GM12872 (cell line): ENCODE data around the gene VPS37C.

Experiments
- TF ChIP-seq, protein P1 (sequence below): IDR thresholded peaks from 3 replicates; pipeline ENCODE4 v1.5.1; 2011; ENCODE audit warnings: low read depth, mild to moderate bottlenecking, low read length, moderate library complexity; ENCODE audit not compliant: insufficient read depth

The VPS37C gene

DNA sequence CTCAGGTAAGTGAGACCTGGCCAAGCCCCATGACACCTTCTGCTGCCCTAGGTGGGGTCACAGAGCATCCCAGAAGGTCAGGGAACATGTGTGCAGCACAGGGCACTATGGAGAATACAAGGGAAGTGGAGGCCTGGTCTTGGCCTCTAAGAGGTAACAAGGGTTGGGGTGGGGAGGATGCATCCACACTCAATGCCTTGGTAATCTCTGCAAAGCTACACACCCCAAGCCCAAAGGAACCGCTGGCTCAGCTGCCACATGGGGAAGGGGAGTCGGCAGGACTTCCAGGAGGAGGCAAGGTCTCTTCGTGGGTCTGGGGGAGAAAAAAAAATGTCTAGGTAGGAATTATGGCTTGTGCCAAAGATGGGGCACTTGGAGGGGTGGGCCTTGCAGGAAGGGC lies 41.7 kb downstream of the VPS37C start:
- TF ChIP-seq, protein P1, sequence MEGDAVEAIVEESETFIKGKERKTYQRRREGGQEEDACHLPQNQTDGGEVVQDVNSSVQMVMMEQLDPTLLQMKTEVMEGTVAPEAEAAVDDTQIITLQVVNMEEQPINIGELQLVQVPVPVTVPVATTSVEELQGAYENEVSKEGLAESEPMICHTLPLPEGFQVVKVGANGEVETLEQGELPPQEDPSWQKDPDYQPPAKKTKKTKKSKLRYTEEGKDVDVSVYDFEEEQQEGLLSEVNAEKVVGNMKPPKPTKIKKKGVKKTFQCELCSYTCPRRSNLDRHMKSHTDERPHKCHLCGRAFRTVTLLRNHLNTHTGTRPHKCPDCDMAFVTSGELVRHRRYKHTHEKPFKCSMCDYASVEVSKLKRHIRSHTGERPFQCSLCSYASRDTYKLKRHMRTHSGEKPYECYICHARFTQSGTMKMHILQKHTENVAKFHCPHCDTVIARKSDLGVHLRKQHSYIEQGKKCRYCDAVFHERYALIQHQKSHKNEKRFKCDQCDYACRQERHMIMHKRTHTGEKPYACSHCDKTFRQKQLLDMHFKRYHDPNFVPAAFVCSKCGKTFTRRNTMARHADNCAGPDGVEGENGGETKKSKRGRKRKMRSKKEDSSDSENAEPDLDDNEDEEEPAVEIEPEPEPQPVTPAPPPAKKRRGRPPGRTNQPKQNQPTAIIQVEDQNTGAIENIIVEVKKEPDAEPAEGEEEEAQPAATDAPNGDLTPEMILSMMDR = no peak

DNA sequence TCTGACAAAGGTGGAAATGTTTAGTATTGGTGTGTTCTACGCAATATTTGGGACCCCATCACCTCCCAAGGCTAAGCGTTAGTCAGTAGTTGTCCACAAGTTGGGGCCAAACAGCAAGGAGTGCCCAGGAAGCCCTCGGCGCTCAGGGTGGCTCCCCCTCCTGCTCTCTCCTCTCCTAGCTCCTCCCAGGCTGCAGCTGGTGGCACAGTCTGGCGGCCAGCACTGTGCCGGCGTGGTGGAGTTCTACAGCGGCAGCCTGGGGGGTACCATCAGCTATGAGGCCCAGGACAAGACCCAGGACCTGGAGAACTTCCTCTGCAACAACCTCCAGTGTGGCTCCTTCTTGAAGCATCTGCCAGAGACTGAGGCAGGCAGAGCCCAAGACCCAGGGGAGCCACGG lies 42.2 kb downstream of the VPS37C start:
- TF ChIP-seq, protein P1 = no peak

DNA sequence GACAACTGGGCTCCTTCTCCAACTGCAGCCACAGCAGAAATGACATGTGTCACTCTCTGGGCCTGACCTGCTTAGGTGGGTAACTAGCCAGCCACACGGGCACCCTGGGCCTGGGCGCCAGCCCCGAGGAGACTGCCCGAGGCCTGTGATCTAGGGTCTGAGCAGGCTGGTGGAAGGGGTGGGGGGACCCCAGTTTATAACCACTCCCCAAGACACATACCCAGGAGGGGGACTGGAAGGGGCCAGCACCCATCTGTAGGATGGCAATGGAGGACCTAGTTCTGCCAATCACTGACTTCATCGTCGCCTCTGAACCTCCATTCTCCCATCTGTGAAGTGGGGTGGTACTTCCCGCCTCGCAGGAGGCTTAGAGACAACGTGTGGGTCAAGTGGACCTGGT lies 42.8 kb downstream of the VPS37C start:
- TF ChIP-seq, protein P1 = no peak

DNA sequence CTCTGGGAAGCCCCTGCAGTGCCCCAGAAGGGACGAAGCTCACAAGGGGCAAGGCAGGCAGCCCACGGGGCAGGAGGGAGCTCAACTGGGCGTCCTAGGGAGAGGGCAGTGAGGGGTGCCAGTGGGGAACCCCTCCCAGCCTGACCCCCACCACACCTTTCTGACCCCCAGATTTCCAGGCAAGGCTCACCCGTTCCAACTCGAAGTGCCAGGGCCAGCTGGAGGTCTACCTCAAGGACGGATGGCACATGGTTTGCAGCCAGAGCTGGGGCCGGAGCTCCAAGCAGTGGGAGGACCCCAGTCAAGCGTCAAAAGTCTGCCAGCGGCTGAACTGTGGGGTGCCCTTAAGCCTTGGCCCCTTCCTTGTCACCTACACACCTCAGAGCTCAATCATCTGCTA lies 43.2 kb downstream of the VPS37C start:
- TF ChIP-seq, protein P1 = no peak

DNA sequence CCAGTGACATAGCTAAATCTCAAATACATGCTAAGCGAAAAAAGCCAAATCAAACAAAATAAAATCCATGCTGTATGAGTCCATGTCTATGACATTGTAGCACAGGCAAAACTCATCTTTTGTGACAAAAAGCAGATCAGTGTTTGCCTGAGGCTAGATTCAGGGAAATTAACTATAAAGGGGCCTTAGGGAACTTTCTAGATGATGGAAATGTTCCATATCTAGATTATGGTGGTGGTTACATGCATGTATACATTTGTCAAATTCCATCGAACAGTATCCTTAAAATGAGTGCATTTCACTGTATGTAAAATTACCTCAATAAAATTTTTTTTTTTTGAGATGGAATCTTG lies 44.1 kb downstream of the VPS37C start:
- TF ChIP-seq, protein P1 = no peak

DNA sequence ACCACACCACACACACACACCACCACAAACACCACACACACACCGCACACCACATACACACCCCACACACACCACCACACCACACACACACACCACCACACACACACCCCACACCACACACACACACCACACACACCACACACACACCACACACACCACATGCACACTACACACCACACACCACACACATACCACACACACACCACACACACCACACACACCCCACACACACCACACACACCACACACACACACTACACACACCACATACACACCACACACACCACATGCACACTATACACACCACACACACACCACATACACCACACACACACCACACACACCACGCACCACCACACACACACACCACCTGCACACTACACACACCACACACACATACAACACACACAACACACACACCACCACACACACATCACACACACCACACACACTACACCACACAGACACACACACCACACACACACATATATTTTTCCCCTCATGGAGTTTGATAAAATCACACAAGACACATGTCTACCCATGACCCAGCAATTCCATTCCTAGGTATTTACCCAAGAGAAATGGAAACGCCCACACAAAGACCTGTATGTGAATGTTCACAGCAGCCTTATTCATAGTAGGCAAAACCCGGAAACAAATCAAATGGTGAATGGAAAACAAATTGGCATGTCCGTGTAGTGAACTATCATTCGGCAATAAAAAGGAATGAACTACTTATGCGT lies 44.6 kb downstream of the VPS37C start:
- TF ChIP-seq, protein P1 = no peak

DNA sequence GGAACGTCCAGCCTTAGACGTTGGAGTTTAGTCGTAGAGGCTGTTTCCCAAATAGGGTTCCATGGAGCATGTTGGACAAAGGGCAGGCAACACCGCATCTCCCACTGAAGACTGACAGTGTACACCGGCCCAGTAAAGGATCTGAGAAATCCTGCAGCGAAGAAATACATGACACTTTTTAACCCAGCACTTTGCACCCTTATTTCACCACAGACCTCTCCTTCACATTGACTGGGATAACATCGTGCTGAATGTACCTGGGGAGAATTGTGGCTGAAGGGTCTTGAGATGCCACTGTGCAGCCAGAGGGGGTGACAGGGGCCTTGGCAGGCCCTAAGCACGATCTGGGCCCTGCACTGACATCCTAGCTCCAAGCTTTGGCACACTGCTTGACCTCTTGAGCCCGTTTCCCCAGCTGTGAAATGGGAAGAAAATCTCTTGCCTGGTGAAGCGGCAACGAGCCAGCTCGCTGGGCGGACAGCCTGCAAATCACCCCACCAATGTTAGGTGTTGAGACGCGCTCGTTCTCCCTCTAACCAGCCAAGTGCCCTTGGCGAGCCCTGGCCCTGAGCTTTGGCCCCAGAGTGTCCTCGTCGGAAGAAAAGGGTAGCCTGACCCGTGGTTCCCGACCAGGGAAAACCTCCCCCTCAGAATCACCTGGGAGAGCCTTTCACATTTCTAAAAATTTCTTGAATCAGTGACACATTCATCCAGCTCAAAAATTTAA lies 45.6 kb downstream of the VPS37C start:
- TF ChIP-seq, protein P1 = no peak
